ENCODE measurements around the gene IFNLR1. TPM values are rescaled to one million over a fixed set of nuclear protein-coding genes. Genes with fewer than 3 reads are reported as not detected.

IFNLR1 gene
- total and polyA plus RNA-seq, 2 of the 8 experiments (the other 6 are each of a cell fraction or from before 2014, with no cell fraction given): 6.8 to 10.1 TPM

- Histone ChIP-seq H3K79me2 (ENCODE audit: control insufficient read depth in 1 of 2, insufficient read depth in 2 of 2, low read length in 2 of 2) (no peaks in the 10 kb centered on the region), H4K8ac (ENCODE audit: extremely low read depth, insufficient read depth, low read length) (no peak overlapping the region), H3K23ac (ENCODE audit: insufficient read length) (no peak overlapping the region), H3K4ac (replicated peaks; ENCODE audit: insufficient read length, low read depth, low read length) (no peak overlapping the region), H2BK12ac (ENCODE audit: low read depth, low read length) (no peak overlapping the region), H2BK20ac (ENCODE audit: low read length) (no peak overlapping the region), H2AK5ac (ENCODE audit: low read depth, low read length) (no peak overlapping the region), H3K4me3 (ENCODE audit: extremely low read depth in 1 of 4, insufficient read depth in 2 of 4, low read depth in 3 of 4, low read length in 4 of 4) (no peak overlapping the region), H2BK15ac (ENCODE audit: low read length) (no peak overlapping the region), H3K56ac (replicated peaks; ENCODE audit: insufficient read length, low read depth, low read length) (no peak overlapping the region), H3K14ac (ENCODE audit: insufficient read length) (no peak overlapping the region), H3K79me1 (ENCODE audit: low read depth, low read length) (no peaks in the 10 kb centered on the region), H3K27me3 (replicated peaks in 1 of 4; ENCODE audit: control insufficient read depth in 3 of 4, extremely low read depth in 1 of 4, insufficient read depth in 3 of 4, low read length in 3 of 4) (no peaks in the 10 kb centered on the region; a peak in 3 of 7 replicates), H4K91ac (replicated peaks; ENCODE audit: insufficient read length, low read length) (no peak overlapping the region), H3K36me3 (ENCODE audit: control insufficient read depth in 2 of 4, insufficient read depth in 4 of 4, low read length in 3 of 4) (no peaks in the 10 kb centered on the region), H2BK5ac (ENCODE audit: low read depth, low read length) (no peak overlapping the region), H4K5ac (ENCODE audit: insufficient read length, low read depth, low read length) (no peak overlapping the region), H3K18ac (ENCODE audit: extremely low read depth, low read length) (no peak overlapping the region), H3K9me3 (ENCODE audit: insufficient read depth in 2 of 2, low read depth in 1 of 2, low read length in 1 of 2) (peaks cover 2 to 5% of the 10 kb centered on the region in 2 experiments; a peak in 1 of 4 replicates), H3K9ac (replicated peaks in 1 of 4; ENCODE audit: extremely low read depth in 1 of 4, low read depth in 3 of 4, low read length in 3 of 4) (no peak overlapping the region), H2AFZ (ENCODE audit: low read length) (no peak overlapping the region), H2BK120ac (replicated peaks; ENCODE audit: low read depth, low read length) (no peak overlapping the region), H4K20me1 (replicated peaks in 1 of 2; ENCODE audit: control insufficient read depth in 1 of 2, insufficient read depth in 2 of 2, low read length in 2 of 2) (no peaks in the 10 kb centered on the region), H3K27ac (ENCODE audit: low read depth, low read length) (no peak overlapping the region), H3K4me1 (replicated peaks in 1 of 4; ENCODE audit: control insufficient read depth in 3 of 4, insufficient read depth in 4 of 4, low read length in 3 of 4) (peaks cover 0 to 3% (median under 1%) of the 10 kb centered on the region in 4 experiments; a peak in 4 of 7 replicates), H3K4me2 (ENCODE audit: insufficient read depth in 1 of 2, low read depth in 2 of 2, low read length in 2 of 2) (no peak overlapping the region), H3K23me2 (ENCODE audit: low read depth, low read length) (no peaks in the 10 kb centered on the region)
- ChIA-PET POLR2A (ENCODE audit: partially characterized antibody) (interaction anchor here (0.7 to 1.9 kb wide), 3 partner anchors 13 to 54 kb away, joined by 3 to 19 read pairs (median 3); no protein-coding TSS in a partner anchor), CTCF (ENCODE audit: partially characterized antibody) (interaction anchor here (0.9 to 1.7 kb wide), 10 partner anchors 9 to 315 kb away, joined by 3 to 7 read pairs (median 4); partner anchors contain the start of gene MYOM3)
- DNase-seq (ENCODE audit: low read depth in 1 of 2, low spot score in 2 of 2) (no peak), FAIRE-seq (no peak)
- WGBS, 2 experiments (ENCODE audit: extremely low coverage in 1 of 2, insufficient coverage in 1 of 2, insufficient read length in 1 of 2, insufficient replicate concordance in 2 of 2, low coverage in 1 of 2, low lambda C conversion rate in 2 of 2, missing lambda C conversion rate in 1 of 2): 80% methylated on average over 4 of the region's 4 CpGs; no CpG with 5 or more reads in 1 of the 2 experiments
- TF ChIP-seq BCL11A (IDR thresholded peaks at IDR 0.05; ENCODE audit: low read depth in 2 of 2, low read length in 2 of 2) (no peak), MAX (IDR thresholded peaks at IDR 0.05) (no peak), HDAC2 (IDR thresholded peaks at IDR 0.05; ENCODE audit: borderline replicate concordance in 1 of 2, low read depth in 2 of 2, low read length in 2 of 2) (no peak), CBX5 (IDR thresholded peaks at IDR 0.05; ENCODE audit: low read depth, low read length) (no peak)
Measured at GRCh38 chr1:24125456-24125855, 61.6 kb downstream of the IFNLR1 start.

Data from H1 (cell line).